ENCODE data around the gene CYP27B1.

Gene CYP27B1

GRCh38 chr12:57771236-57771872 lies 4.5 kb upstream of the CYP27B1 start:
- TF ChIP-seq, protein P1, sequence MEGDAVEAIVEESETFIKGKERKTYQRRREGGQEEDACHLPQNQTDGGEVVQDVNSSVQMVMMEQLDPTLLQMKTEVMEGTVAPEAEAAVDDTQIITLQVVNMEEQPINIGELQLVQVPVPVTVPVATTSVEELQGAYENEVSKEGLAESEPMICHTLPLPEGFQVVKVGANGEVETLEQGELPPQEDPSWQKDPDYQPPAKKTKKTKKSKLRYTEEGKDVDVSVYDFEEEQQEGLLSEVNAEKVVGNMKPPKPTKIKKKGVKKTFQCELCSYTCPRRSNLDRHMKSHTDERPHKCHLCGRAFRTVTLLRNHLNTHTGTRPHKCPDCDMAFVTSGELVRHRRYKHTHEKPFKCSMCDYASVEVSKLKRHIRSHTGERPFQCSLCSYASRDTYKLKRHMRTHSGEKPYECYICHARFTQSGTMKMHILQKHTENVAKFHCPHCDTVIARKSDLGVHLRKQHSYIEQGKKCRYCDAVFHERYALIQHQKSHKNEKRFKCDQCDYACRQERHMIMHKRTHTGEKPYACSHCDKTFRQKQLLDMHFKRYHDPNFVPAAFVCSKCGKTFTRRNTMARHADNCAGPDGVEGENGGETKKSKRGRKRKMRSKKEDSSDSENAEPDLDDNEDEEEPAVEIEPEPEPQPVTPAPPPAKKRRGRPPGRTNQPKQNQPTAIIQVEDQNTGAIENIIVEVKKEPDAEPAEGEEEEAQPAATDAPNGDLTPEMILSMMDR (conservative IDR thresholded peaks at IDR 0.05) = no peak
- peak overlapping the region; percentile 98 for H3K27ac ChIP-seq

DNA sequence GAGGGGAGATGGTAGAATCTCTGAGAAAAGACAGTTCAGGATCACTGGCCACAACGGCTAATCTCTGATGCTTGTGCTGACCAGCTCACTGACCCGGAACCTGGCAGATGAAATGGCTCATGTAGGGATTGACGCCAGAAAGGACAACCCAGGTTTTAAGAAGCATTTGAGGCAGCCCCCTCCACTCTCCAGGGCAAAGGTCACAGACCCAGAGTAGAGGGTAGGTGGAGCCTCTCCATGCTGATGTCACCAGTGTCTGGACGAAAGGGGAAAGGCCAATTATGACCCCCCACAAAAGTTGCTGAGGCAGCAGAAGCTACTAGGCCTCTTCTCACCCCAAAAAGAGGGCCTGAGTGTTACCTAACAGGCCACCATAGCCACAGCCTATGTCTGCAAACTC lies 3.9 kb upstream of the CYP27B1 start:
- TF ChIP-seq, protein P1 (conservative IDR thresholded peaks at IDR 0.05) = no peak
- peak overlapping the region; percentile 98 for H3K27ac ChIP-seq

- TF ChIP-seq, protein P1 (conservative IDR thresholded peaks at IDR 0.05) = no peak
- H3K27ac ChIP-seq = no peak overlapping the region
Measured at GRCh38 chr12:57769594-57769993, 2.7 kb upstream of the CYP27B1 start.

- no peak overlapping the region for H3K27ac ChIP-seq
- TF ChIP-seq, protein P1 (conservative IDR thresholded peaks at IDR 0.05) = no peak
Measured at GRCh38 chr12:57767876-57768275, 998 bp upstream of the CYP27B1 start.

GRCh38 chr12:57767305-57767698 lies 424 bp upstream of the CYP27B1 start:
- peak overlapping the region; percentile 56; the same call in 1 of the 2 replicates for H3K27ac ChIP-seq
- TF ChIP-seq, protein P1 (conservative IDR thresholded peaks at IDR 0.05) = no peak

- TF ChIP-seq, protein P1 (conservative IDR thresholded peaks at IDR 0.05) = no peak
- peak overlapping the region; percentile 56 for H3K27ac ChIP-seq
Measured at GRCh38 chr12:57765698-57766463, 997 bp downstream of the CYP27B1 start.

DNA sequence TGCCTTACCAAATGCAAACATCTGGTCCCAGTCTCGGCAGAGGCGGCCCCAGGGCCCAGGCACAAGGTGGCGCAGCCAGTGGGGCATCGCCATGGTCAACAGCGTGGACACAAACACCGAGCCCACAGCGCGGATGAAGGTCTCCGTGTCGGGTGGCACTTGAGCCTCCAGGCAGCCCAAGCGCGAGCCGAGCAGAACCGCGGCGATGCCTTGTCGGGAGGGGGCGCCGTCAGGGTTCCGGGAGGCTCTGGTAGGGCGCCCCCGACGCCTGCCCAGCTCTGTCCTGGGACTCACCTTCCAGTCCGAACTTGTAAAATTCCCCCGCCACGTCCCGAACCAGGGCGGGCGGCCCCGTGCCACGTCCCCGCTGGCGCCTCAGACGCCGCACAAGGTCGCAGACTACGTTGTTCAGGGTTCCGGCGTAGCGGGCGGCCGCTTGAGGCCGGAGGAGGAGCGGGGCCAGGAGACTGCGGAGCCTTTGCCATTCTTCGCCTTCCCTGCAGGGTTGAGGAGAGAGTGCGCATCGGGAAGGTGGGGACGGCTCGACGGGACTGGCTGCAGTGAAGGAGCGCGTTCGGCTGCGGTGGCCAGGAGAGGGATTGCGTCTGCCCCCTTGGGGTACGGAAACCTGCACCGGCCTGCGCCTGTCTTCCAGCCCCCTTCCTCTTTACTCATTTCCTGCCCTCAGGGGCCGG lies 1.7 kb downstream of the CYP27B1 start:
- TF ChIP-seq, protein P1 (conservative IDR thresholded peaks at IDR 0.05) = peak; percentile 60
- H3K27ac ChIP-seq = peak overlapping the region; percentile 56; the same call in 1 of the 2 replicates
